HG02763 (cell line): Measurements from ENCODE around the gene UXS1.

Source experiments
- ATAC-seq: cut with Tn5 transposase; IDR thresholded peaks from one replicate; pipeline ENCODE4 v1.9.1; 2021; ENCODE audit warnings: mild to moderate bottlenecking, moderate library complexity; ENCODE audit not compliant: unreplicated experiment

UXS1 gene

DNA sequence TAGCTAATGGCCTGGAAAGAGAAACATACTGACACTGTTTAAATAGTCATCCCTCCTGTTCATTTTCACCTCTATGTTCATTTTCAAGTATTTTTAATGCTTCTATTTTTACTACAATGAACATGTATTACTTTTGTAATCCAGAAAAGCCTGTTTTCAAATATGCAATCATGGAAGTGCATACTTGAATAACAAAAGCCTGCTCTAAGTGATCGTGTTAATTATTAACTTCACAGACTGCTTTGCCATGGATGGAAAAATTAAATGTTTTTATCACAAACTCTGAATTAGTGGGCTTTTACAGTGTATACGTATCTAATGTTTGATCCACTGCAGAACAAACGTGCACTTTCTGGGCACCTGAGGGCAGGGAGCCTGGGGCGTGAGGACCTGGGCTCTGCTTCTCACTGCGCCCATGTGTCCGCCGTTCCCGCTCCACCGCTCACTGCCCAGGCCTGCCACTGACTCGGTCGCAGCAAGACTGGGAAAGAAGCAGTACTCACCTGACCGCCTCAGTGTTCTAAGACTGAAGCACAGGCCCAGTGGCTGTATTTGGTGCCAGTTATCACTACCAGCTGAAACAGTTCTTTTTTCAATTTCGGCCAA is 80.6 kb downstream of the UXS1 start:
- no peak for ATAC-seq

DNA sequence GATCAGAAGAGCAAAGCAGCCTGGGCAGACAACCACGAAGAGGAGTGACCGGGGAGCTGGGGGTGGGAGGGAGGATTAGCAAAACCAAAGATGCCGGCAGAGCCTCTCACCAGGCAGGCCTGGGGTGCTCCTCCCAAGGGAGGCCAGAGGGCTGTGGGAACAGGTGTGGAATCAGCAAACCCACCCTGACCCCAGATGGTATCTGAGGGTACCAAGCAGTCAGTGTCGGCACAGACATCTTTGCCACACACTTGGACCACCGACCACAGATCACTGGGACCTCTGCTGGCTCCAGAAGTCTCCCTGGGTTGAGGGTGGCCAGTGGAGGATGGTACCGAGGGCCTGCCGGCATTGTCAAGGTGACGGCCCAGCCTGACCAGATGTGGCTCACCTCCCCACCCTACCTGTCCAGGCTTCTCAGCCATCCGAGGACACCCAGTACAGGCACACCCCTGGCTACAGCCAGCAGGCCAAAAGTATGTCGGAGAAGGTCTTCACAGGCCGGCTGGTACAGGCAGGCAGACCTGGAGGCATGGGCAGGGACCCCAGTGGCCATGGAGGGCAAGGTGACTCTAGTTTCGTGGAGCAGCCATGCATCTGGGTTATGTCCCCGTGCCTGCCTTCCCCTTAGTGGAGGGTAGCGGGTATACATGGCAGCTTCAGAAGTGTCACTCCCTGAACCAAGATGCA is 82.1 kb downstream of the UXS1 start:
- no peak for ATAC-seq

DNA sequence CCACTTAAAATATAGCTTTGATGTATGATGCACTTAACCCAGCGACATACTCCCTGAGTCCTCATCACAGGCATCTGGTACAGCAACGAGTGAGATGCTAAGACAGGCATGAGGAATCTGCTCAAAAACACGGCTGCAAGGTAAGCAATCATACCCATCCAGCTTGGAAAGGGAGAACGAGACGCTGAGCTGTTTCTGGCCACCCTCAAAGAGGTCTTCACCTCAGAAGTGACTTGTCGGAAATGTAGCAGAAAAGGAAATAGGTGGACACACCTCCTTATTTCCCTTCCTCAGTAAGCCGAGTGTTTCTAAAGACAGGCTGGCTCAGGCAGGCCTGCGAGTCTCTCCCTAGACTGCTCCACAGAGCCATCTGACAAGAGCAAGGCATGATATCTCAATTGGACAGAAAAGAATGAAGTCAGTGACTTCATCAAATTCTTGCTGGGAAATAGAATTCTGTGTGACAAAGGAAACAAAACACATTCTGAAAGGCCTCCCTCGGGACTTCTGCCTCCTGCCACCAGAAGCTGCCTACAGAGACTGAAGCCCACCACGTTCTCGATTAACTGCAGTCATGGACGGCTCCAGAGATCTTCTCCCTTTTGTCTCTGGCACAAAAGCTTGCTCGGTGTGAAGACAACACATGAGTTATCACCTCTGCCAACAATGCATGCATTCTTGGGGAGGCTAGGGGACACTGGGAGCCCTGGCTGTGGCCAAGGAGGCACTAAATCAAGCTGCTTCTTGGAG is 84.3 kb downstream of the UXS1 start:
- no peak for ATAC-seq

DNA sequence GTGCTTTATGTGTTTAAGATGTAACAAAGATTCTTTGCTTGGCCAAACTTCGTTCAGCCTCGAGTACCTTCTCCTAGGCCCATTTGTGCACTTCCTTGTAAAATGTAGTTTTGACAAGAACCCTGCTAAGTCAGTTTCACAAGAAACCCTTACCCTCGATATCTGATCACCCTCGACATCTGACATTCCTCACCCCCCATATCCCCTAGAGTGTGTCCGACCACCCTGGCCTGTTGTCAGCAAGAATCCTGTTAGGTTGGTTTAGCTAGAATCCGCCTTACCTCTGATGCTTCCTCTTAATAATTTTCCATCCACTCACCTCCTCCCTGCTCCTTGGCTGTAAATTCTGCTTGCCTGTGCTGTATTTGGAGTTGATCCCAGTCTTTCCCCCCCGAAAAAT is 85.3 kb downstream of the UXS1 start:
- no peak for ATAC-seq

DNA sequence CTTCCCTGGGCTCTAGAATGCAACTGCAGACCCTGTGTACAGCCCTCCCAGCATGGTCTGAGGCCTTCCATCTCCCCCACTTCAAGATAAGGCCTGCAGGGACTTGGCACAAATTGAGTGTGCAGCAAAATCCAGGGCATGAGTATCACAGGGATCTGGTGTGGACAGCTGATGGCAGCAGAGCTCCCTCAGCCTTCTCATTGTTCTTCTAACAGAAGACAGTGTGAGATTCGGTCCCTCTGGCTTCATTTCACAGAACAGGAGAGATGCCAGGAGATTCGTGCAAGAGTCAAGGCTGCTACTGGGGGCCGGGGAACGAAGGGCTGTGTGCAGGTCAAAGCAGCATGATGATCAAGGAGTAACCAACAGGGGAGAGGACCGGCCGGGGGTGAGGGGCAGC is 85.8 kb downstream of the UXS1 start:
- no peak for ATAC-seq

DNA sequence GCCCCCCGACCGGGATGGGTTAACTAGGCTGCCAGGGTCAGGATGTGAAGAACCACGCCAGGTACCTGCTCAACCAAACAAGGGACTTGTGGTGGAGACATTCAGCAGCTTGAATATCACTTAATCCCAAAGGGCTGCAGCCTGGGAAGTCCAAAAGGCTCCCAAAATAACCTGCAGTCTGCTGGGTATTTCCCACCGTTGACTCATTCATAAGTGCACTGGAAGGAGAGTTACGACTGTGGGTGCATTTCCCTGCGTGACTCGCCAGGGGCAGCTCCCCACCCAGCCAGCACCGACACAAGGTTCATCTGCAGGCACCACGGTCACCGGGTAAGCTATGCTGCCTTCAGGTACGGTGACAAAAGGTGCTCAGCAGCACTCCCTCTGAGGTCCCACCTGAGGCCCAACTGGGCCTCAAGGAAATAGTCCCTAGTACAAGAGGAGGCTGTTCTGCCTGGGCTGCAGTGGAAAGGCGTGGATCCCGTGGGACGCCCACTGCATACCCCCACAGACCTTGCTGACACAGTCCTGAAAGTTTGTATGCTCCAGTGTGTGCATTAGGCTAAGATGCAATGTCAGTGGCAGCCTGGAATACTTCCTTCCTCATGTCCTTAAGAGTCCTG is 86.5 kb downstream of the UXS1 start:
- ATAC-seq = peak; percentile 73

DNA sequence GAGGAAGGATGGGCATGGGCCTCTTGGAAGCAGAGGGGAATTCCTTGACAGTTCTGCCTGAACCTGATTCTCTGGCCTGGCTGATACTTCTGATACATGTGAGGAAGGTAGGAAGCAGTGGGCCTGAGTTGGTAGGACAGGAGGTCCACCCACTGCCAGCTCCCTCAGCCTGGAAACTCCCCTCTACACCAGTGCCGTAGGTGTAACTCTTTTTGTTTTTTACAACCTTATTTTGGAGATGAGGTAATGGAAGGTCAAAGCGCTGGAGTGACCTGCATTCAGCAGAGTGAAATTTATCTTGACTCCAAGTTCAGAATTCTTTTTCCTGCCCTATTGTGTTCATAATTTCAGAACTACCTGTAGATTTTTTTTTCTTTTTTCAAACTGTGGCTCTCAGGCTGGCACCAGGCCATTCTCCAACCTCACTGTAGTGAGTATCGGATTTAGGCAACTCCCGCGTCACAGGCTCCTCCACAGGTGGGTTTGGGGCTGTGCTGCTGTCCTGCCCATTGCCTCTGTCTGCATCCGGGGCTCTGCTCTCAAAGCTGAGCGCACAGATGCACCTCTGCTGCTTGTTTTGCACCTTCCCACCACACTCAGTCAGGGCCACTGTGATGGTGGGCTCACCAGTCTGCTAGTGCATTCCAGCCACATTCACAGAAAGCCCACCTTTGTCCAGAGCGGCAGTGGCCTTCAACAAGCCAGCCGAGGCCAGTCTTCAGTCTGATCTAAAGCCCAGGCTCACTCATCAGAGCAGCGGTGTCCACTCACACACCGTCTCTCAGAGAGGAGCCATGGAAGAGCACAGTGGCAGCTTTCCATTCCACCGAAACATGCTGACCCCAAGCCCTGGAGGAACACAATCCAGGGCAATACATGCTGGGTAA is 87.2 kb downstream of the UXS1 start:
- ATAC-seq = no peak

DNA sequence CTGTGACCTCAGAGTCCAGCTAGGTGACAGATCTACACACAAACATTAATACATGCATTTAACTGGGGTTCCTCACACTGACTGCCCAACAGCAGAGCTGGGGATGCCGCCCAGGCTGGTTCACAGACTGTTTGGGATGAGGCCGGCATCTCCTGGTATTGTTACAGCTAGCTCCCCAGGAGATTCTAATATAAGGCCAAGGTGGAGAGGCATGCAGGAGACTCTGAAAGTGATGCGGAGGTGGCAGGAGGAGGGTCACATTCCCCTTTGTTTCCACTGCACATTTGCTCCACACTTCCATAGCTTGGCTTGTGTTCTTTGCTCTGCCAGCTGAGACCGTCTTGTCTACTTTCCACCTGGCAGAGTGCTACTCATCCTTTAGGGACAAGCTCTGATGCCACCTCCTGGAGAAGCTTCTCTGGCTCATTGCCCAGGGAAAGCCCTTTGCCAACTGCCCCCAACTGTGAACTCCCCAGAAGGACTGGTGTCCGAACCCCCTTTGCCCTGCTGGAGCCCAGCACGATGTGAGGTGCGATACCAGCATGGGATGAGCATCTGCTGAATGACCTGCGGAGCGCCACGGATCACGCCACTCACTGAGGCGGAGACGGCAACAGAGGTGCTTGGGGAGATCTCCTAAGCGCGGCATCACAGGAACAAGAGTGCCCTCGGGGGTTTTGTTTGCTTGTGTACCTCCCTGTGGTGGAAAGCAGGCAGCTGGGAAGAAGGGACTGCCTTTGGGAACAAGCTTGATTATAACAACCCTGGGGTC is 88.8 kb downstream of the UXS1 start:
- ATAC-seq = no peak

DNA sequence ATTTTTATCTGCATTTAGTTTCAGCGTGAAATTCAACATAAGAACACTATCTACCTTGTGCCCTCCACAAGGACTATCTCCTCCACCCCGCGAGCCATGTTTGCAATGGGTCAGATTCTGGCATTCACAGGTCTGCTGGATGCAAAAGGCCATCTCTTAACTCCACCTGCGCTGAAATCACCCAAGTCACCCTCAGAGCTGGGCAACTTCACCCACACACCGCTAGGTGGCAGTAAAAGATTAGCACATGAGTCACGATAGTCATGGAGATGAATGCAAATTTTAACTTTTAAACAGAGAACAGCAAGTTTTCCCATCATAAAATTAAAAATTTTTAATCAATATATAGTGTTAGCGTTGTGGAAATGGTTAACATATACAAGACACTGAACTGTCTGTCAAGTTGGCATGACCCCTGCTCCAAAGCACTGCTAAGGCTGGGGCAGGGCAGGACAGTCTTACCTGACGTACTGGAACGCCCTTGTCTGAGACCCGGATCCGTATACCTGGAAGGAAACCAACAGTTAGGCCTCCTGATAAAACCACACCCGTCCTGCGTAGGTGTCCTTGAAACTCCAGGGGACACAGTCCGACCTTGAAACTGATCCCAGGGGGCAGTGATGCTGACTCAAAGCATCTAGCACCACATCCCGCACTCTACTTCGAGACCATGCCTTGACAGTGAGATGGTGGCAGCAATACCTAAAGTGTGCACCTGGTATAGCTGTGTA is 89.6 kb downstream of the UXS1 start:
- ATAC-seq = no peak

DNA sequence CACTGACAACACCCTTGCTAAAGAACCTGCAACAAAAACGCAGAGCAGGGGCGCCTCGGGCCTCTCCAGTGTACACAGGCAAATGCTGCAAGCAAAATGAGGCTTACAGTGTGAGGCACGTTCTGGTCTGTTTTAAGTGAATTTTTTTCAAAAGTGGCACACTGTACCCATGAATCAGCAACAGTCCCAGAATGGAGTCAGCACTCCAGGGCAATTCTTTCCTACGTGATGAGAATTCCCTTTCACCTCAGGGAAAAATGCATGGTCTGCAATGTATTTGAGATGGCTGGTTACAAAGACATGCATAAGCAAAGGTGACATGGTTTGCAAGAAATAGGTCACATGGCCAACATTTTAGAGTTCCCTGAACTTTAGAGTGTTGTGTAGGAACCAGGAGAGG is 94.4 kb downstream of the UXS1 start:
- no peak for ATAC-seq

DNA sequence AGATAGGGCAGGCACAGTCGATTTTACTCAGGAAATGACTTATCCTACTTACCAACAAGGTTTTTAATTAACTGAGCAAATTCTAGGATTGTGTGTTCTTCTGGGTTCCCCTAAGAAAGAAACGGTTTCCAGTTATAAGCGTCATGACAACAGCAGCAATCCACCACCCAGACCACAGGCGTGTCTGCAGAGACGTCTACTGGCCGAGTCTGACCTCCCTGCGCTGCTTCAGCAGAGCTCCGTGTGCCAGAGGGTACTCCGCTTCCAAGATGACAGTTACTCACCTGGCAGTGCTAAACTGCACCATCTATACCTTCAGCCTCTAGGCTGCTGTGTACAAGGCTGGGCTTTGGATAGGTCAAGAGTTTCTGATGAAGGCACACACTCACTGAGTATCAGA is 95.4 kb downstream of the UXS1 start:
- ATAC-seq = no peak

DNA sequence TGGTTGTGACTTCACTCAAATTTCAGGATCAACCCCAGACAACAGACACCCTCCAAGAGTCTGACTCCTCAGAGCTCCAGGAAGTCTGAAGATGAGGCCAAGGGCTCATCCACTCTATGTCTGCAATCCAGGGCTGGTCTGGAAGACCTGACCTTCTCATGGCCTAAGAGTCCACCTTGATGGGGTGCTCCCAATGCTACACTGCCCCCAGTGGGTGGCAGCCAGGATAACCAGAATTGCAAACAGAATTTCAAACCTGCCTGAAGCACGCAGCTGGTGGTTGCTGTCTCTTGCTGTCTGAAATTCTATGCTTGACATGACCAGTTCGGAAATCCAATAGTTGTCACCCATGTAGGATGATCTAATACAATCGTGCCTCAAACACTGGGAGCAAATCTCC is 96.0 kb downstream of the UXS1 start:
- no peak for ATAC-seq

DNA sequence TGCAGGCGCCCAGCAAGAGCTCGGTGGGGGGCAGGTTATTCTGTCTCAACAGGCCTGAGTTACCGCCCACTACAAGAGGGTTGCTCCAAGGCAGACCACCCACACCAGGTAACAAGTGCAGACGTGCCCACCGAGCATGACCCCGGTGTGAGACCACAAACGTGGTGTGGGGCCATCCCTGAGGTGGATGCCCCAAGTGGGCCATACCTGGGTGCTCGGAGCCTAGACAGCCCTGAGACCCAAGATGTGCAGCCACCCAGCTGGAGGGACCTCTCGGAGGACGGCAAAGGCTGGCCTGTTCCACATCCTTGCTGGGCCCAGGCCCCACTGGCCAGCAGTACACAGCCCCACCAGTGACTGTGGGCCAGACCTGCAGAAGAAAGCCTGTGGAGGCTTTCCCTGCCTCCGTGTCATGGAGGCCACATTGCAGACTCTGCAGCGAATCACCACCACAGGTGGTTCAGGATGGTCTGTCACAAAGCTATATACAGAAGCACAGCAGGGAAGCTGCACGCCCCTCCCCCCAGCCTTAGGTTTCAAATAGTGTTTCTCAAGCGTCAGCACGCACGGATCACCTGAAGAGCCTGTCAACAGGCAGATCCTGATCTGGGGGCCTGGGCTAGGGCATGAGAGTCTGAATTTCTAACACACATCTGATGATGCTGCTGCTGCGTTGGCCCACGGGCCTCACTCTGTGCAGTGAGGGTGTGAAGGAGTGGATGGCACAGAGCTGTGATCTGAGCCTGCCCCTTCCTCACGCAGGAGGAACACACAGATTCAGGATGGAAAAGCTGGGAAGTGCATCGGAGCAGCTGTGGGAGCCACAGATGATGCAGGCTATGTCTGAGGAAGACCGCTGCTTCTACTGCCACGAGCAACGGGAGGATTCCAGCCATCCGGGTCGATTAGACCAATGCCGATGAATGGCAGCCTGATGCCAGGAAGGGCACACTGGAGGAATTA is 96.8 kb downstream of the UXS1 start:
- no peak for ATAC-seq

DNA sequence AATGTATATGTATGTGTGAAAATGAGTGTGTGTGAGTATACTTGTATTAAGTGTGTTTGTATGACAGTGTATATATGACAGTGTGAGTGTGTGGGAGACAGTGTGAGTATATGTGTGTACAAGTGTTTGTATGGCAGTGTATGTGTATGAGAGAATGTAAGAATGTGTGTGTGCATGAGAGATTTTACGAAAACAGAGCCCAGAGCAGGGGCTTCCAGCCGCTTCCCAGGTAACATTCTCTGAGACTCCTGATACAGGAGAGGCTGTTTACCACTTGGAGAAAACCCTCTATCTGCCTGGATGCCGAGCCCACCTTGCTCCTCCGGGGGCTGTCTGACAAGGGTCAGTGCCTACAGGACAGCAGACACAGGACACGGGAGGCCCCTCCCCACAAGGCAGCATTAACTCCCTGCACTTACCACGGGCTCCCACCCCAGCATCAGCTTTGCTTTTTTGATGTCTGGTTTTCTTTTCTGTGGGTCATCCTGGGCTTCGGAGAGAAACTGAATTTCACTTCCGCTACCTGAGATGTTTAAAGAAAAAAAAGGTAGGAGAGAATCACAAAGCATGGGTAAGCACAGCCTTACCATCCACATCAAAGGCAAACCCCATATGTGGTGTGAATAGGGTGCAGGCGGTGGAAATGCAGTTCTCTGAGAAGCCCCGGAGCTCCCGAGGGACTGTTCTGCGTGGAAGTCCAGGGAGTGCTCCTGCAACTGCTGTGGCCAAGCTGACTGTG is 97.6 kb downstream of the UXS1 start:
- no peak for ATAC-seq

DNA sequence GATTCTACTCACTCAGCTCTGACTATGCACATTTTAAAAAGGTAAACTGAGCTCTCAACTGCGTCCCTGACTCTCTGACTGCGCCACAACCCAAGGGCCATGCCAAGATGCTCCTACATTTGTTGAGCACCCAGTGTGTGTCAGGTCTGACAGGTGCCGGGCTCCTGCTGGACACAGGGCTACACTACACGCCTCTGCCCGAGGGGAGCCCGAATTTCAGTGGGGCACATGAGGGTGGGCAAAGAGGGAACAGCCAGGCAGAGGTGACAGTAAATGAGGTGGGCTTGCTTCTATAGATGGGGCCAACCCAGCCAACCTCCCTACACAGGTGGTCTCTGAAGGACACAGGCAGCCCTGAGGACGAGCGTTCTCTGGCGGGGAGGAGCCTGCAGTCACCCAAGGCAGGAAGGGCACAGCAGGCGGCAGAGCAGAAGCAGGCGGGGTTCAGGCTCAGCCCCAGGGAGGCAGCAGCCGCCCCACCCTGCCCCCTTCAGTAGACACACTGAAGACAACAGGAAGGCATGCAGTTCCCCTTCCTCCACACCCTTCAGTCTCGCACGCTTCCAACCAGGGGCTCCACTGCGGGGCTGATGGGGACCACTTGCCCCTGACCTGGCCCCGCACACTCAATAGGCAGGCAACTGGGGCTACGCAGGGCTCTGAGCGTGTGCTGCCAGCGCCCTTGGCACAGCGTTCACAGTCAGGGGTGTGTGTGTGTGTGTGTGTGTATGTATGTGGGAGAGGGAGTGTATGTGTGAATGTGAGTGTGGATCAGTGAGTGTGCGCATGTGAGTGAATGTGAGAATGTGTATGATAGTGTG is 98.4 kb downstream of the UXS1 start:
- no peak for ATAC-seq

DNA sequence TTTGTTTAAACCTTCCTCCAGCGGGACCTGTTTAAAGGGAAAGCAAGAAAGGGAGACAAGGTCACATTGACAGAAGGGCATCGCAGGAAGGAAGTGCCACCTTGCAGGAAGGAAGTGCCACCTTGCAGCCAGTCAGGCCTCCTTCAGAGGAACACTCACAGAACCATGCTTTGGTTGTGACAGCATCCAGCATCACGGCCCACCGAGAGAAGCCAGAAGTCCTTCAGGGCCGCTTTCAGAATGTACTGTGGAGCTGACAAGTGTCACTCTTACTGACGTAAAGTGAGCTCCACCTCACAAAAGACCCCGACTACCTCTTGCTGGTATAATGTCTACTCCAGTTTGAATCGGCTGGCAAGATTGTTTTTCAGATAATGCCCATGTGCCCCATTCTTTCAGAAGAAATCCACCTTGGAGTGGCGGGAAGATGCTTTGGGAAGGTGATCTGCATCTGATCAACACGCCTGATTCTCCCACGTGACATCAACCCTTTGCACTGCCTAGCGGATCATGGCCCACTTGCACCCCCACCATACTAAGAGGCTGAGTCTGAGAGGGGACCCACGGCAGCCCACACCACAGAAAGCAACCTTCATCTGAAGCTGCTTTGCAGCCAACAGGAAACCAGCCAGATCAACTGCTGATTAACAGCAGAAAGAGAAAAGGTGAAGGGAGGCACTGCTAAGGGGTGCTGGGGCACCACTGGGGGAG is 99.8 kb downstream of the UXS1 start:
- ATAC-seq = no peak
